GM23248 (cell line): ENCODE results near the gene SEMA5A. TPM values are rescaled to one million over a fixed set of nuclear protein-coding genes. Genes with fewer than 3 reads are reported as not detected.

Experiments
- DNase-seq: peaks from one replicate; pipeline ENCODE4 v3.0.0-alpha.2; 2015
- H2AFZ ChIP-seq: fragments of 200-600 bp; sonication (generic); 2 replicates; pipeline ENCODE4 v1.6.1; 2016; ENCODE audit warnings: antibody characterized with exemption
- H3F3A ChIP-seq: fragments of 200-600 bp; sonication (generic); 2 replicates; pipeline ENCODE4 v1.6.1; 2016; ENCODE audit warnings: mild to moderate bottlenecking, antibody characterized with exemption, mixed run types; ENCODE audit not compliant: insufficient read depth
- H3K27ac ChIP-seq: fragments of 200-600 bp; sonication (generic); 2 replicates; pipeline ENCODE4 v1.5.1; 2016; ENCODE audit warnings: mild to moderate bottlenecking
- H3K27me3 ChIP-seq: fragments of 200-600 bp; sonication (generic); replicated peaks from 2 replicates; pipeline ENCODE4 v1.6.1; 2016; ENCODE audit warnings: mild to moderate bottlenecking; ENCODE audit not compliant: insufficient read depth
- H3K36me3 ChIP-seq: fragments of 200-600 bp; sonication (generic); 2 replicates; pipeline ENCODE4 v1.6.1; 2016; ENCODE audit warnings: low read depth, mild to moderate bottlenecking
- H3K4me1 ChIP-seq: fragments of 200-600 bp; sonication (generic); 2 replicates; pipeline ENCODE4 v1.6.1; 2016; ENCODE audit warnings: mild to moderate bottlenecking; ENCODE audit not compliant: insufficient read depth
- H3K4me2 ChIP-seq: fragments of 200-600 bp; sonication (generic); one replicate; pipeline ENCODE4 v1.6.1; 2016; ENCODE audit warnings: mild to moderate bottlenecking; ENCODE audit not compliant: unreplicated experiment
- H3K4me3 ChIP-seq: fragments of 200-600 bp; sonication (generic); 2 replicates; pipeline ENCODE4 v1.5.1; 2016; ENCODE audit warnings: mild to moderate bottlenecking
- H3K79me2 ChIP-seq: fragments of 200-600 bp; sonication (generic); 2 replicates; pipeline ENCODE4 v1.6.1; 2016; ENCODE audit warnings: mild to moderate bottlenecking; ENCODE audit not compliant: insufficient read depth
- H3K9ac ChIP-seq: fragments of 200-600 bp; sonication (generic); 2 replicates; pipeline ENCODE4 v1.6.1; 2016; ENCODE audit warnings: mild to moderate bottlenecking
- H3K9me2 ChIP-seq: fragments of 200-600 bp; sonication (generic); 2 replicates; pipeline ENCODE4 v1.6.1; 2016; ENCODE audit warnings: mixed run types, mild to moderate bottlenecking, moderate library complexity; ENCODE audit not compliant: insufficient read depth
- H3K9me3 ChIP-seq: fragments of 200-600 bp; sonication (generic); one replicate; pipeline ENCODE4 v1.6.1; 2017; ENCODE audit warnings: low read depth
- H4K20me1 ChIP-seq: fragments of 200-600 bp; sonication (generic); 2 replicates; pipeline ENCODE4 v1.6.0; 2016; ENCODE audit not compliant: insufficient read depth
- EZH2 ChIP-seq: fragments of 200-600 bp; sonication (generic); IDR thresholded peaks from 2 replicates; pipeline ENCODE4 v1.6.1; 2018; ENCODE audit warnings: antibody characterized with exemption, mild to moderate bottlenecking; ENCODE audit not compliant: insufficient read depth, poor library complexity, severe bottlenecking
- EZH2phosphoT487 ChIP-seq: fragments of 200-600 bp; sonication (generic); IDR thresholded peaks from 2 replicates; pipeline ENCODE4 v1.6.1; 2018; ENCODE audit warnings: antibody characterized with exemption, moderate library complexity, mild to moderate bottlenecking, low read depth; ENCODE audit not compliant: insufficient read depth
- WGBS, 2 experiments: methylation state at CpG; one replicate each; pipeline ENCODE4 v1.1.6; 2015 to 2017; ENCODE audit warnings: low lambda C conversion rate in 2 of 2, low coverage in 1 of 2; ENCODE audit errors: missing lambda C conversion rate in 2 of 2; 5-methylcytosine and 5-hydroxymethylcytosine counted together
- in situ Hi-C: fragments of 300-500 bp; cut with MboI; formaldehyde crosslinking; loops from 2 replicates; pipeline ENCODE4 v1.15.0; 2020
- polyA plus RNA-seq: library from polyadenylated mRNA; unstranded; fragments of >200 nt; fragmentation: Nextera tagmentation; extraction: Ambion mirVana; gene quantifications from 2 replicates; pipeline ENCODE4 v1.2.1, GENCODE V29; 2016
- total RNA-seq: library from RNA; depleted of rRNA; stranded (reverse); fragments of >200 nt; shearing (Covaris generic); gene quantifications from 2 replicates; pipeline ENCODE4 v1.2.3, GENCODE V29; 2014

Gene SEMA5A
- total and polyA plus RNA-seq, 2 experiments from 2014 or later, result 33.5 to 38.2 TPM

DNA sequence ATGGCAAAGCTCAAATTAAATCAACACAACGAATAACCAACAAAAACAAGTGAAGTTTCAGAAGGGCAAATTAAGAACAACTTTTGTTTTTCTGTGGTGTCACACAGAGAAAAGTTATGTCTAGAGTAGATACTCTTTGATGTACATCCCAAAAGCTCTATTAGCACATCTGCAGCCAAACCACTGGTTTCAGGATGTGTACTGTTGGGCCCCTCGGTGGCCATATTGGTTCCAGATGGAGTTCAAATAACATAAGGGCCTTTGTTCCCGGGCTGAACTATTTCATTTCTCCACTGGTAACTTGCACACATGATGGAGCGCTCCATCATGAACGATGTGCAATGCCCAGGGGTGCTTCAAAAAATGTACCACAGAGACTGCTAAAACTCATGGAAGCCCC lies 126.1 kb downstream of the SEMA5A start:
- H3K4me2 ChIP-seq, result no peak overlapping the region

DNA sequence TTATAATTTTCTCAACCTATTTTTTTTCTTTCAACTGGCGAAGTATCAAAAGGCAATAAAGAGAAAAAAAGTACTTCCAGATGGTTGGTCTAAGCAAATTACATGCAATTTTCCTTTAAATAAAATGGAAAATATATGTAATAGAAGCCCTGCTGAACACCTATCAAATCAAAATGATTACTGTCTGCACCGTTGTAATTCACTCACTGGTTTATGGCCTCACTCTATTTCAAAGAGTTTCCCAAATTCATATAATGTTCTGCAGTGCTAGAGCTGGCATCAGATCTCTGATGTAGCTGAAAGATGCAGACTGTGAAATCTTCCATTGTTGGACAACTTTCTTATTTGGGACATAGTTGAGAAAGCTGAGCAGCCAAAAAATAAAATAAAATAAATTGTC lies 130.3 kb downstream of the SEMA5A start:
- no peaks in the 10 kb centered on the region for H3F3A ChIP-seq

More for the DNA sequence above, 126.1 kb downstream of the SEMA5A start:
- TF ChIP-seq EZH2phosphoT487, result no peak
- TF ChIP-seq EZH2, result no peak
- WGBS, 2 experiments, result 50 to 55% methylated on average over 5 of the region's 5 CpGs
- Histone ChIP-seq H3K4me3 (no peak overlapping the region), H3K9ac (no peak overlapping the region), H3F3A (peaks cover 17% of the 10 kb centered on the region), H3K9me2 (no peaks in the 10 kb centered on the region), H3K4me1 (peaks cover 9% of the 10 kb centered on the region), H3K79me2 (no peaks in the 10 kb centered on the region), H2AFZ (no peak overlapping the region), H4K20me1 (no peaks in the 10 kb centered on the region), H3K36me3 (peaks cover 8% of the 10 kb centered on the region; the same call in 1 of the 2 replicates), H3K27ac (no peak overlapping the region), H3K27me3 (no peaks in the 10 kb centered on the region), H3K9me3 (no peaks in the 10 kb centered on the region)
- DNase-seq, result no peak
- in situ Hi-C loops, result no loop called here

GRCh38 chr5:9415091-9415490 lies 130.8 kb downstream of the SEMA5A start:
- Histone ChIP-seq H4K20me1 (no peaks in the 10 kb centered on the region), H3K4me3 (no peak overlapping the region), H3K4me1 (no peaks in the 10 kb centered on the region), H2AFZ (no peak overlapping the region), H3F3A (no peaks in the 10 kb centered on the region), H3K27me3 (no peaks in the 10 kb centered on the region), H3K9ac (no peak overlapping the region), H3K79me2 (no peaks in the 10 kb centered on the region), H3K9me2 (no peaks in the 10 kb centered on the region), H3K36me3 (peaks cover 8% of the 10 kb centered on the region; the same call in 1 of the 2 replicates), H3K9me3 (no peaks in the 10 kb centered on the region), H3K4me2 (no peak overlapping the region), H3K27ac (no peak overlapping the region)
- 76 to 83% methylated on average over 3 of the region's 3 CpGs for WGBS, 2 experiments
- TF ChIP-seq EZH2, result no peak
- TF ChIP-seq EZH2phosphoT487, result no peak
- in situ Hi-C loops, result no loop called here
- DNase-seq, result no peak

More for the DNA sequence above, 130.3 kb downstream of the SEMA5A start:
- in situ Hi-C loops, result no loop called here
- no peak overlapping the region for H3K4me3 ChIP-seq
- no peaks in the 10 kb centered on the region for H3K79me2 ChIP-seq
- peaks cover 8% of the 10 kb centered on the region; the same call in 1 of the 2 replicates for H3K36me3 ChIP-seq
- no peaks in the 10 kb centered on the region for H3K9me3 ChIP-seq
- no peak overlapping the region for H3K27ac ChIP-seq
- no peaks in the 10 kb centered on the region for H3K27me3 ChIP-seq
- H3K4me1 ChIP-seq, result no peaks in the 10 kb centered on the region
- H3K9me2 ChIP-seq, result no peaks in the 10 kb centered on the region
- WGBS, 2 experiments, result 52 to 53% methylated on average over 2 of the region's 2 CpGs
- no peak overlapping the region for H2AFZ ChIP-seq
- no peak overlapping the region for H3K4me2 ChIP-seq
- TF ChIP-seq EZH2 (no peak), EZH2phosphoT487 (no peak)
- DNase-seq, result no peak
- no peak overlapping the region for H3K9ac ChIP-seq
- no peaks in the 10 kb centered on the region for H4K20me1 ChIP-seq

DNA sequence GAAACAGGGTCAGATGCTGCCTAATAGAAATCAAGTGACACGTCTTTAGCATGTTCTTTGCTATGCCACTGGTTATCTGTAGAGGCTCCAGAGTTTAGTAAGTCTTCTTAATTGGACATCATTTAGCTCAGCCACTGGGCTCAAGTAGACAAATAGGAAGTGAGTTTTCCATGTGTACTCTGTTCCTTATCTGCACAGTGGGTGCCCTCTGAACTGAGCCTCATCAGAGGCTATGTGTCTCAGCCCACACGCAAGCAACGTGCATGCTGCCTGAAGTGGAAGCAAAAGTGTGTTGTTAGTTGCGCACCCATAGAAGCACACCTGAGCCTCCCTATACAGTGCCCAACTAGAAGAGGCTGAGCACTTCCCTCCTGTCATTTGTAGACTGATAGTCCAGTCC lies 134.7 kb downstream of the SEMA5A start:
- Histone ChIP-seq H3F3A (no peaks in the 10 kb centered on the region), H3K9me2 (no peaks in the 10 kb centered on the region), H4K20me1 (no peaks in the 10 kb centered on the region), H3K36me3 (no peaks in the 10 kb centered on the region), H3K9me3 (no peaks in the 10 kb centered on the region), H3K4me2 (no peak overlapping the region), H3K9ac (no peak overlapping the region), H3K4me1 (no peaks in the 10 kb centered on the region), H3K4me3 (no peak overlapping the region), H3K27me3 (no peaks in the 10 kb centered on the region), H3K27ac (no peak overlapping the region), H2AFZ (no peak overlapping the region), H3K79me2 (no peaks in the 10 kb centered on the region; the same call in 1 of the 2 replicates)
- in situ Hi-C loops, result no loop called here
- no peak for DNase-seq
- 68 to 71% methylated on average over 4 of the region's 4 CpGs for WGBS, 2 experiments
- TF ChIP-seq EZH2phosphoT487, result no peak
- TF ChIP-seq EZH2, result no peak
